ENCODE data around the gene IL18RAP.

DNA sequence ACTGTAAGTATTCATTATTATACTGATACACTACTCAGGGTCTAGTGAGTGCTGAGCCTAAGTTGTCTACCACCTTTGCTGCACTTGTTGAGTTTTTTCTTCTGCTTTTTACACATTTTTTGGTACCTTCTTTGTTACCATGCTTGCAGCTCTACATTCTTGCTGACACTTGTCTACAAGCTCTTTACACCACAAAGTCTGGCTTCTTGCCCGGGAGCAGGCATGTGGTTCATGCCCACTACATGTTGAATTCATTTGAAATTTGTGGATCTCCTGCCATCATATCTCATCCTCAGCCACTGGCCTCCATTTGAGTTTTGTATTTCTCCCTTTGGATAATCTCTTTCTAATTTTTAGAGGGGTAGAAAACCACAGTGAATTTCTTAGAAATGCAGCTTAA lies 37.4 kb upstream of the IL18RAP start:
- TF ChIP-seq, protein P1, sequence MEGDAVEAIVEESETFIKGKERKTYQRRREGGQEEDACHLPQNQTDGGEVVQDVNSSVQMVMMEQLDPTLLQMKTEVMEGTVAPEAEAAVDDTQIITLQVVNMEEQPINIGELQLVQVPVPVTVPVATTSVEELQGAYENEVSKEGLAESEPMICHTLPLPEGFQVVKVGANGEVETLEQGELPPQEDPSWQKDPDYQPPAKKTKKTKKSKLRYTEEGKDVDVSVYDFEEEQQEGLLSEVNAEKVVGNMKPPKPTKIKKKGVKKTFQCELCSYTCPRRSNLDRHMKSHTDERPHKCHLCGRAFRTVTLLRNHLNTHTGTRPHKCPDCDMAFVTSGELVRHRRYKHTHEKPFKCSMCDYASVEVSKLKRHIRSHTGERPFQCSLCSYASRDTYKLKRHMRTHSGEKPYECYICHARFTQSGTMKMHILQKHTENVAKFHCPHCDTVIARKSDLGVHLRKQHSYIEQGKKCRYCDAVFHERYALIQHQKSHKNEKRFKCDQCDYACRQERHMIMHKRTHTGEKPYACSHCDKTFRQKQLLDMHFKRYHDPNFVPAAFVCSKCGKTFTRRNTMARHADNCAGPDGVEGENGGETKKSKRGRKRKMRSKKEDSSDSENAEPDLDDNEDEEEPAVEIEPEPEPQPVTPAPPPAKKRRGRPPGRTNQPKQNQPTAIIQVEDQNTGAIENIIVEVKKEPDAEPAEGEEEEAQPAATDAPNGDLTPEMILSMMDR (IDR thresholded peaks at IDR 0.05): no peak
- no peak for TF ChIP-seq EZH2 (IDR thresholded peaks at IDR 0.05; ENCODE audit: borderline replicate concordance, insufficient read depth, low read depth, low read length, poor library complexity, severe bottlenecking)

Data from B cell (primary cell).